Stimulated activated naive CD8-positive, alpha-beta T cell treated with anti-CD3 and anti-CD28 coated beads, Interleukin-15, Interleukin-2, amounts not matched to agents 100 U/mL and 50 U/mL, for 24 hours (primary cell): ENCODE data around the gene CLEC16A.

Experiments
- ATAC-seq: fragments of 150-1000 bp; cut with Tn5 transposase; one replicate; pipeline ENCODE4 v1.10.0; 2021
- DNase-seq: peaks from one replicate; pipeline ENCODE4 v3.0.0; 2021

The CLEC16A gene

GRCh38 chr16:11224096-11224893, 279.9 kb downstream of the CLEC16A start:
- peak; percentile 78 for DNase-seq
- ATAC-seq, result peak; percentile 60

GRCh38 chr16:11224894-11225676, 280.7 kb downstream of the CLEC16A start:
- ATAC-seq, result peak; percentile 82
- DNase-seq, result peak; percentile 84

GRCh38 chr16:11225677-11226549, 281.5 kb downstream of the CLEC16A start:
- no peak for DNase-seq
- ATAC-seq, result no peak

GRCh38 chr16:11229432-11229831, 285.1 kb downstream of the CLEC16A start:
- ATAC-seq, result no peak
- no peak for DNase-seq

- ATAC-seq, result no peak
- no peak for DNase-seq
These were observed 285.5 kb downstream of the CLEC16A start for GRCh38 chr16:11229906-11230305.

- no peak for ATAC-seq
- no peak for DNase-seq
These were observed 287.1 kb downstream of the CLEC16A start for GRCh38 chr16:11231367-11231970.
